Measurements from ENCODE around the gene ODAD4. TPM values are rescaled to one million over a fixed set of nuclear protein-coding genes. Genes with fewer than 3 reads are reported as not detected.

Gene ODAD4
- total and polyA plus RNA-seq, 2 of the 8 experiments (the other 6 are each of a cell fraction or from before 2014, with no cell fraction given), result 0.48 to 1.3 TPM

DNA sequence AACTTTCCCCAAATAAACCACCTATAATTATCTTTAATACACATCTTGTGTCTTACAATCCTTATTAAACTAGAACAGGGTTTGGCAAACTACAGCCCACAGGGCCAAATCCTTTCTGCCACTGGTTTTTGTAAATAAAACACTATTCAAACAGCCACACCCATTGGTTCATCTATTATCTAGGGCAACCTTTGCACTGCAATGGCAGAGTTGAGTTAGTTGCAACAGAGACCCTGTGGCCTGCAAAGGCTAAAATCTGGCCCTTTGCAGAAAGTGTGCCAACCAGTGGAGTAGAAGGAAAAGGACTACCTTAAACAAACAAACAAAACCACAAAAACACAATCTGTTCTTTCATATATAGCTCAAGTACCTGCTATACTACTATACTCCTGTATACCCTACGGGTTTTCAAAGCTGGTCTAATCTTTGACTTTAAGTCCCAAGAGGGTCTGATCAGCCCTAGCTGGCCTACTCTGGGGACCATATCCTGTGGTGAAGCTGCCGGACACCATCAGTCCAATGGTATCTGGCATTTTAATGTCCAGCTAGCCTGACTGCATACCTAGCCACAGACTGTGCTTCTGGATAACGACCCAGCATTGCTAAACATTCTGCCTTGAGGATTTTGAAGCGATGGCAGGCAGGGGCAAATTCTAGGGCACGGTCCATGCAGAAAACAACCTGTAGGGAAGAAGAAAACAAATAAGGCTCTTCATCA lies 59.4 kb downstream of the ODAD4 start (continued):
- TF ChIP-seq SIX5 (IDR thresholded peaks at IDR 0.05; ENCODE audit: low read depth, low read length) (no peak), TAF1 (IDR thresholded peaks at IDR 0.05; ENCODE audit: low read depth, low read length) (no peak), EZH2 (IDR thresholded peaks at IDR 0.05; ENCODE audit: low read depth, low read length, severe bottlenecking) (no peak), SAP30 (IDR thresholded peaks at IDR 0.05; ENCODE audit: insufficient read depth, insufficient replicate concordance, low read length) (no peak), MAFK (IDR thresholded peaks at IDR 0.05; ENCODE audit: low read depth, low read length) (no peak), HDAC6 (IDR thresholded peaks at IDR 0.05; ENCODE audit: low read depth, low read length) (no peak), NRF1 (IDR thresholded peaks at IDR 0.05; ENCODE audit: low read depth, low read length) (no peak)

All from H1 (cell line).